NB4 (cell line): Measurements from ENCODE around the gene SHFL.

Source experiments
- CTCF ChIP-seq: IDR thresholded peaks from one replicate; pipeline ENCODE4 v1.5.1; 2012; ENCODE audit warnings: low read depth, low read length
- POLR2A ChIP-seq: IDR thresholded peaks from 2 replicates; pipeline ENCODE4 v1.6.1; 2011; ENCODE audit warnings: mild to moderate bottlenecking; ENCODE audit not compliant: insufficient read length; ENCODE audit errors: extremely low read depth

- TF ChIP-seq POLR2A = no peak
- TF ChIP-seq CTCF = no peak
Measured at GRCh38 chr19:10100163-10100785, 14.2 kb downstream of the SHFL start.
